ENCODE results near the gene AK2.
"Not testable (repeated sequence)": the region's sequence is repeated elsewhere in the genome, so short reads cannot be mapped to it uniquely, and the experiment has no call there.

Gene AK2

GRCh38 chr1:33050221-33051076 is 13.8 kb upstream of the AK2 start:
- peak in 1 of 14 donors; percentile 14 for DNase-seq

DNA sequence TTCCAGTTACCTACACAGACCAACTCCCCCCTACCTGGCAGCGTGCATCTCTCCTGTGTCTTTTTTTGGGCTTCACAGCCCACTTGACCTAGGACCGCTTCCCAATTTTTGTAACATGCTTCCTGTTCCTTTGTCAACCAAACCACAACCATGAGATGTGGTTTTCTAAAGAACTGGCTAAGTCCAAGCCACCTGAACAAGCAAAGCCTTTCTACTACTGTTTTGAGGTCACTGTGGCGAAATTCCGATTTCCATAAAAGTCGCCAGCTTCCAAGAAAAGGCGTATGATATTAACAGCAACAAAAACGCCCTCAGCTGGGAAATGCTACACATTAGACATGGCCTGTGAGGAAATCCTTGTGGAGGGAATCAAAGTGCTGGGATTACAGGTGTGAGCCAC is 12.7 kb upstream of the AK2 start:
- no peak for DNase-seq

GRCh38 chr1:33048426-33048825 is 11.7 kb upstream of the AK2 start:
- no peak for DNase-seq

GRCh38 chr1:33047839-33048305 is 11.2 kb upstream of the AK2 start:
- DNase-seq = no peak

DNA sequence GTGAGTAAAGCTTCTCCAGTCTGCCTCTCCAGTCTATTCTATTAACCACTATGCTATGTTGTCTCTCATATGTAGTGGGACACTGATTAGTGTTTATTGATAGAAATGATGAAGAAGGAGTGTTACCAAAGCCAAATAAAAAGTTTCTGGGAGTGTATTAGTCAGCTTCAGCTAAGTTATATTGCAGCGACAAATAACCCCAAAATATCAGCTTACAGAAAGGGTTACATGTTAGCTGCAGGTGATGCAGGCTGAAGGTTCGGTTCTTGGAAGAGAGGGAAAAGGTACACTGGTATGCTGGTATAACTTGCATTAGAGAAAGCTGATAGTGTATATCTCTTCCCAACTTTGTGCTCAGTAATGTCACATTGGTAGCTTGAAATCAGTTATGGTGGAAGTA is 10.6 kb upstream of the AK2 start:
- no peak for DNase-seq

- DNase-seq = not testable (repeated sequence)
Measured at GRCh38 chr1:33046234-33046633, 9.6 kb upstream of the AK2 start.

GRCh38 chr1:33045814-33046213 is 9.1 kb upstream of the AK2 start:
- DNase-seq = no peak

DNA sequence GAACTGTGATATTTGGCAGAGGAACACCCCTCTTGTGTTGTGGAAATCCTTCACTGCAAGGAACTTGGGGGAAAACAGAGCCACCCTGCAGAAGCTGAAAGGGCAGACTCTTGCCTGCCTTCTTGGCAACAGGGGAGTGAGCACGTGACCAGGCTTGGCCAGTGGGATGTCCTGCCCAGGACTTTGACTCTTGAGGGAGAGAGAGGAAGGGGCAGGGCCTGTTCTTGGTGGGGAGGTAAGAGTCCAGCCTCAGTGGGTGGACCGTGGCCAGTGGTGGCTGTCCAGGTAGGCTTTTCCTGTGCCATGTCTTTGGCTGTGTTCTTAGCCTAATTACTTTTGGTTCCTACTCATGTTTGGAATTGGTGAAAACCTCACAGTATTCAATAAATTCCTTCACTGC is 8.6 kb upstream of the AK2 start:
- no peak for DNase-seq

GRCh38 chr1:33043267-33044092 is 6.8 kb upstream of the AK2 start:
- no peak for DNase-seq

- DNase-seq = peak in 1 of 14 donors; percentile 97
Measured at GRCh38 chr1:33042831-33043230, 6.1 kb upstream of the AK2 start.

- no peak for DNase-seq
Measured at GRCh38 chr1:33041026-33041425, 4.3 kb upstream of the AK2 start.

DNA sequence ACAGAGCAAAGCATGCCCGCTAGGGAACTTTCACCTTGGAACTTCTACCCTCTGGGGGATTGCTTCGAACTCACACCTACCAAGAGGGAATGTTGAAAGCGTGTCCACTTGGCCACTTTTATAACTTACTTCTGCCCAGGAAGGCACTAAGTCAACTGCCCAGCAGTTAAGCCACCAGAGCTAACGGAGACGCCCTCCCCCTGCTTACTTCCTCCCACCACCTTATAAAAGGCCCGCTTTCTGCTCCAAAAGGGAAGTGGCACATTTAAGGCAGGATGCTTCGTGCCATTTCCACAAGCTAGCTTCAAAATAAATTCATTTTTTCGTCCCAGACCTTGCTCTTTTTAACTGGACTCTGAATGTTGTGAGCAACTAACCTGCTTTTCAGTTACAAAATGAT is 3.2 kb upstream of the AK2 start:
- DNase-seq = peak in 1 of 14 donors; percentile 15

DNA sequence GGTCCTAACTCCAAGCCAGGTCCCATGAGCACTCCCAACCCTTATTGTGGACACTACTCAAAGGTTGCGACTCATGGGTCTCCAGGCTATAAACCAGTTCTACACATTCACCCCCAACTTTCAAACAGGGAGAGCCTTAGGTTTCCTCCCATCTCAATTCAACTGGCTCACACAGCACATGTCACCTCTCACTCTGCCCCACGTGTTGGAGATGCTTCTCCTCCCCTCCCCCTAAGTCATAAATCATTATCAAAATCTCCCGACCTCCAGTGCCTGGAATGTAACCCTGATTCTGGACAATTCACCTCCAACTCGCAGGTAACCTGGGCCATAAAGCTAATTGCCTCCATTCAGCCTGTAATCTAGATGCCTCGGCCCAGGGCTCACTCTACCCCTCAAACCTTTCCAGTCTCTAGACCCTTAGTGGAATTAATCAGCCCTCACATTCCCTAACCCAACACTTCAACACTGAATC is 595 bp downstream of the AK2 start:
- DNase-seq = no peak

GRCh38 chr1:33032126-33032869 is 4.4 kb downstream of the AK2 start:
- DNase-seq = no peak

DNA sequence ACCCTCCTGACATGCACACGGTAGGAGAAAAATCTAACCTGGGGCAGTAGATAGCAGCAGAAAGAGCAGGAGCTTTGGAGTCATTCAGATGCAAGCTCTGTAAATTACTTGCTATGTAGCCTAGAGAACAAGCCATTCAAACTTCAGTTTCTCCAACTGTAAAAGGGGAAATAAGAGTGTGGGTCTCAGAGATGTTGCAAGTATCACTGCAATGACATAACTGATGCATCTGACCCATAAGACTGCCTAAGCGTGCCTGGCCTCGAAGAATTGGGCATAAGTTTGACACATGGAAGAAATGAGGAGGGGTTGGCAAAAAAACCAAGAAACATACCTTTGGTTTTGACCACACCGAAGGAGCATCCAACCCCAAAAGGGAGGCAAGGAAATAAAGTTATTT is 5.2 kb downstream of the AK2 start:
- DNase-seq = no peak

DNA sequence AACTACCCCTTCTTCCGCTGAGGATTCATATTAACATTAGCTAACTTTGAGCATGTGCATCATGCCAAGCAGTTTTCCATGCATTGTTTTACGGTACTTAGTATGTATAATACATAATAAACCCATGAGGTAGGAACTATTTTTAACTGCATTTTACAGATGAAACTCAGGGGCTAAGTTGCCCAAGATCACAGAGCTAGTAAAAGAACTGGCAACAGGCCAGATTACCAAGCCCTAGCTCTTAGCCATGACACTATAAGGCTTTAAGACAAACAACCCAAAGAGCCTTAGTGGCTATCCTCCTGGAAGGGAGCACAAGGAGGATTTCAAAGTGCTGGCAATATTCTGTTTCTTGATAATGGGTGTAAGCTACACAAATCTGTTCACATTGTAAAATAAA is 6.1 kb downstream of the AK2 start:
- no peak for DNase-seq

DNA sequence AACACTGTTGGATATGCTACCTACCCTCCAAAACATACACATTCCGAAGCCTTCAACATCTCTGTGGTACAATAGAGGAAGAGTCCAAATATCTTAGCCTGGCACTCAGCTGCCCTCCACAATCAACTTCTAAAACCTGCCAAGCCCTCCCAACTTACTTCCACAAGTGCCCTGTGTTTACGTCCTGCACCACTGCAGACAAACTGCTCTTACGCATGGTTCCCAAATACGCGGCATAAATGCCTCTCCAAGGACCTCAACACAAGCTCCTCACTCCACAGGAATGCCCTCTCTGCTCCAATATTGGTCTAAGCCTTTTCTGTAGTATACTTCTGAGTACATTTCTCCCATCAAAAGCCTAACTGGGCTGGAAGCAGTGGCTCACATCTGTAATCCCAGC is 6.8 kb downstream of the AK2 start:
- no peak for DNase-seq

DNA sequence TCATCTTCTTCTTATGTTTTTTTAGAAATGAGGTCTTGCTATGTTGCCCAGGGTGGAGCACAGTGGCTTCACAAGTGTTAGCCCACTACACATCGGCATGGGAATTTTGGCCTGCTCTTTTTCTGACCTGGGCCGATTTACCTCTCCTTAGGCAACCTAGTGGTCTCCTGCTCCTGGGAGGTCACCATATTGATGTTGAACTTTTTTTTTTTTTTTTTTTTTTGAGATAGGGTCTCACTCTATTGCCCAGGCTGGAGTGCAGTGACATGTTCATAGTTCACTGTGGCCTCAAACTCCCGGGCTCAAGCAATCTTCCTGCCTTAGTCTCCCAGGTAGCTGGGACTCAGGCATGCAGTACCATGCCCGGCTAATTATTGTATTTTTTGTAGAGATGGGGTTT is 7.5 kb downstream of the AK2 start:
- no peak for DNase-seq

DNA sequence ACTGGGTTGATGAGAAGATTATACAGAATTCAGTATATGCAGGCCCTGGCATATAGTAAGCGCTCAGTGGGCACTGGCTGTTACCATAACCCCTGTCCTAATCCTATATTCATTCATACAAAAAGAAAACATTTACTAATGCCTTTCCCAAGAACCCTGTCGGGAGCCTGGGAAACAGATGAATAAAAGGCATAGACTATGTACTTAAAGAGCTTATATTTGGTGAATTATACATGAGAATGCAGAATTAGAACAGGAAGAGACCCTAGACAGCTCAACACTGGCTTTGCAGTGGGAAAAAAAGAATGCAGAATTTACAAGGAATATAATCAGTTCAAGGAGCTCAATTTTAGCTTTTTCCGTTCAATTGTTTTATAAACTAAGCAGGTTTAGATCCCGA is 10.9 kb downstream of the AK2 start:
- DNase-seq = no peak

DNA sequence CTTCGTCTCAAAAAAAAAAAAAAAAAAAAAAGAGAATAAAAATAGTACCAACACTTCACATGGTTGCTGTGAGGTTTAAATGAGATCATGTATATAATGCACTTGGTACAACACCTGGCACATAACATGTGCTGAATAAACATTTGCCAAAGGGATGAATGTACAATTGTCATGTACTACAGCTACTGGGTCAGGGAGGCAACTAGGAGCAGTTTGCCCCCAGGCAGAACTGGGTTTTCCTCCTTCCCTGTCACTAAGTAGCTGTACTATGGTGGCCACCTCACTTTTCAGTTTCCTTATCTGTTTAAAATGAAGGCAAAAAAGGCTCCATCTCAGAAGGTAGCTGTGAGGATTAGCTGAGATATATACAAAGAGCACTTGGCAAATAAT is 11.5 kb downstream of the AK2 start:
- DNase-seq = no peak

GRCh38 chr1:33024430-33025179 is 12.1 kb downstream of the AK2 start:
- DNase-seq = not testable (repeated sequence)

- no peak for DNase-seq
Measured at GRCh38 chr1:33022650-33023200, 14.0 kb downstream of the AK2 start.

Data from C1 segment of cervical spinal cord (tissue), 14 donors.